NCI-H1417 (cell line): ENCODE data around the gene TSPYL6.

Source experiments
- DNase-seq, 3 experiments: peaks; one replicate each; lab custom pipeline; 2025; lab: John Stamatoyannopoulos, UW

TSPYL6 gene

GRCh38 chr2:54258166-54258565 lies 2.1 kb upstream of the TSPYL6 start:
- DNase-seq: no peak

- no peak for DNase-seq
Measured at GRCh38 chr2:54255230-54256090, 569 bp downstream of the TSPYL6 start.

- no peak for DNase-seq
Measured at GRCh38 chr2:54254180-54254579, 1.8 kb downstream of the TSPYL6 start.

- no peak for DNase-seq
Measured at GRCh38 chr2:54249629-54250028, 6.4 kb downstream of the TSPYL6 start.

- no peak for DNase-seq
Measured at GRCh38 chr2:54247115-54247514, 8.9 kb downstream of the TSPYL6 start.

GRCh38 chr2:54240515-54241469 lies 15.2 kb downstream of the TSPYL6 start:
- no peak for DNase-seq

GRCh38 chr2:54239427-54239826 lies 16.6 kb downstream of the TSPYL6 start:
- DNase-seq: peak in 1 of 3 experiments; percentile 21

- DNase-seq: no peak
Measured at GRCh38 chr2:54237428-54237827, 18.6 kb downstream of the TSPYL6 start.

GRCh38 chr2:54233832-54234649 lies 22.0 kb downstream of the TSPYL6 start:
- DNase-seq: no peak

GRCh38 chr2:54228945-54229344 lies 27.1 kb downstream of the TSPYL6 start:
- DNase-seq: no peak

- no peak for DNase-seq
Measured at GRCh38 chr2:54227798-54228197, 28.2 kb downstream of the TSPYL6 start.

- no peak for DNase-seq
Measured at GRCh38 chr2:54226260-54226659, 29.8 kb downstream of the TSPYL6 start.

GRCh38 chr2:54224997-54225396 lies 31.0 kb downstream of the TSPYL6 start:
- no peak for DNase-seq

GRCh38 chr2:54213082-54213481 lies 42.9 kb downstream of the TSPYL6 start:
- DNase-seq: no peak

GRCh38 chr2:54212456-54212855 lies 43.6 kb downstream of the TSPYL6 start:
- DNase-seq: no peak

GRCh38 chr2:54209379-54209778 lies 46.6 kb downstream of the TSPYL6 start:
- no peak for DNase-seq

- peak in 1 of 3 experiments; percentile 14 for DNase-seq
Measured at GRCh38 chr2:54208364-54209240, 47.4 kb downstream of the TSPYL6 start.

GRCh38 chr2:54207666-54208195 lies 48.3 kb downstream of the TSPYL6 start:
- no peak for DNase-seq

- peak; percentile 16 to 89 (median 59) for DNase-seq
Measured at GRCh38 chr2:54206596-54206995, 49.4 kb downstream of the TSPYL6 start.

- DNase-seq: no peak
Measured at GRCh38 chr2:54204476-54204875, 51.6 kb downstream of the TSPYL6 start.
